ENCODE results near the gene ATP11A.
"Not testable (repeated sequence)": the region's sequence is repeated elsewhere in the genome, so short reads cannot be mapped to it uniquely, and the experiment has no call there.

ATP11A gene

GRCh38 chr13:112874751-112875300 is 185.0 kb downstream of the ATP11A start:
- H3K4me3 Mint-ChIP-seq, result no peak overlapping the region
- H3K27ac Mint-ChIP-seq, result peak overlapping the region; percentile 81
- peaks cover 39% of the 10 kb centered on the region for H3K4me1 Mint-ChIP-seq
- H3K9me3 Mint-ChIP-seq, result peaks cover 4% of the 10 kb centered on the region
- no peak for ATAC-seq
- H3K27me3 Mint-ChIP-seq, result no peaks in the 10 kb centered on the region
- peaks cover 32% of the 10 kb centered on the region for H3K36me3 Mint-ChIP-seq

- no peak overlapping the region for H3K4me3 Mint-ChIP-seq
These were observed 185.8 kb downstream of the ATP11A start for GRCh38 chr13:112875627-112876026.

GRCh38 chr13:112876305-112877000 is 186.6 kb downstream of the ATP11A start:
- Mint-ChIP-seq H3K36me3 (peaks cover 46% of the 10 kb centered on the region), H3K27me3 (no peaks in the 10 kb centered on the region), H3K9me3 (peaks cover 4% of the 10 kb centered on the region), H3K27ac (no peak overlapping the region), H3K4me3 (no peak overlapping the region), H3K4me1 (peaks cover 33% of the 10 kb centered on the region)
- ATAC-seq, result no peak

More at GRCh38 chr13:112875627-112876026, 185.8 kb downstream of the ATP11A start:
- H3K9me3 Mint-ChIP-seq, result peaks cover 4% of the 10 kb centered on the region
- H3K36me3 Mint-ChIP-seq, result peaks cover 39% of the 10 kb centered on the region
- H3K27ac Mint-ChIP-seq, result no peak overlapping the region
- no peaks in the 10 kb centered on the region for H3K27me3 Mint-ChIP-seq
- no peak for ATAC-seq
- H3K4me1 Mint-ChIP-seq, result peaks cover 39% of the 10 kb centered on the region

- no peak for ATAC-seq
- Mint-ChIP-seq H3K36me3 (peaks cover 47% of the 10 kb centered on the region), H3K4me3 (no peak overlapping the region), H3K27me3 (no peaks in the 10 kb centered on the region), H3K9me3 (peaks cover 4% of the 10 kb centered on the region), H3K27ac (no peak overlapping the region), H3K4me1 (peaks cover 33% of the 10 kb centered on the region)
These were observed 187.2 kb downstream of the ATP11A start for GRCh38 chr13:112877066-112877465.

- Mint-ChIP-seq H3K9me3 (peaks cover 4% of the 10 kb centered on the region), H3K27ac (no peak overlapping the region), H3K36me3 (peaks cover 51% of the 10 kb centered on the region), H3K4me3 (no peak overlapping the region), H3K4me1 (peaks cover 31% of the 10 kb centered on the region), H3K27me3 (no peaks in the 10 kb centered on the region)
- ATAC-seq, result no peak
These were observed 187.7 kb downstream of the ATP11A start for GRCh38 chr13:112877539-112877938.

GRCh38 chr13:112877976-112878955 is 188.4 kb downstream of the ATP11A start:
- no peak for ATAC-seq
- peaks cover 24% of the 10 kb centered on the region for H3K4me1 Mint-ChIP-seq
- no peaks in the 10 kb centered on the region for H3K9me3 Mint-ChIP-seq
- H3K27me3 Mint-ChIP-seq, result no peaks in the 10 kb centered on the region
- no peak overlapping the region for H3K27ac Mint-ChIP-seq
- peaks cover 59% of the 10 kb centered on the region for H3K36me3 Mint-ChIP-seq
- no peak overlapping the region for H3K4me3 Mint-ChIP-seq

GRCh38 chr13:112879283-112879833 is 189.5 kb downstream of the ATP11A start:
- peaks cover 13% of the 10 kb centered on the region for H3K4me1 Mint-ChIP-seq
- no peak for ATAC-seq
- H3K27me3 Mint-ChIP-seq, result no peaks in the 10 kb centered on the region
- no peak overlapping the region for H3K27ac Mint-ChIP-seq
- no peak overlapping the region for H3K4me3 Mint-ChIP-seq
- no peaks in the 10 kb centered on the region for H3K9me3 Mint-ChIP-seq
- peaks cover 59% of the 10 kb centered on the region for H3K36me3 Mint-ChIP-seq

GRCh38 chr13:112880221-112880641 is 190.4 kb downstream of the ATP11A start:
- Mint-ChIP-seq H3K27ac (no peak overlapping the region), H3K27me3 (no peaks in the 10 kb centered on the region), H3K9me3 (no peaks in the 10 kb centered on the region), H3K36me3 (peaks cover 56% of the 10 kb centered on the region), H3K4me1 (peaks cover 4% of the 10 kb centered on the region), H3K4me3 (no peak overlapping the region)
- no peak for ATAC-seq

- Mint-ChIP-seq H3K27me3 (no peaks in the 10 kb centered on the region), H3K4me3 (no peak overlapping the region), H3K9me3 (no peaks in the 10 kb centered on the region), H3K27ac (no peak overlapping the region), H3K36me3 (peaks cover 51% of the 10 kb centered on the region), H3K4me1 (no peaks in the 10 kb centered on the region)
- no peak for ATAC-seq
These were observed 191.2 kb downstream of the ATP11A start for GRCh38 chr13:112880976-112881540.

GRCh38 chr13:112881656-112882554 is 192.1 kb downstream of the ATP11A start:
- ATAC-seq, result no peak
- H3K36me3 Mint-ChIP-seq, result peaks cover 45% of the 10 kb centered on the region
- H3K4me1 Mint-ChIP-seq, result no peaks in the 10 kb centered on the region
- H3K27ac Mint-ChIP-seq, result no peak overlapping the region
- no peaks in the 10 kb centered on the region for H3K9me3 Mint-ChIP-seq
- H3K27me3 Mint-ChIP-seq, result no peaks in the 10 kb centered on the region
- H3K4me3 Mint-ChIP-seq, result no peak overlapping the region

GRCh38 chr13:112882555-112883024 is 192.8 kb downstream of the ATP11A start:
- Mint-ChIP-seq H3K4me1 (peaks cover 4% of the 10 kb centered on the region), H3K4me3 (no peak overlapping the region), H3K36me3 (peaks cover 45% of the 10 kb centered on the region), H3K9me3 (no peaks in the 10 kb centered on the region), H3K27ac (no peak overlapping the region), H3K27me3 (no peaks in the 10 kb centered on the region)
- ATAC-seq, result no peak

- Mint-ChIP-seq H3K27ac (no peak overlapping the region), H3K36me3 (peaks cover 39% of the 10 kb centered on the region), H3K9me3 (no peaks in the 10 kb centered on the region), H3K4me1 (peaks cover 5% of the 10 kb centered on the region), H3K4me3 (no peak overlapping the region), H3K27me3 (no peaks in the 10 kb centered on the region)
- ATAC-seq, result no peak
These were observed 193.6 kb downstream of the ATP11A start for GRCh38 chr13:112883241-112883945.

GRCh38 chr13:112884700-112885099 is 194.9 kb downstream of the ATP11A start:
- H3K4me1 Mint-ChIP-seq, H3K27ac Mint-ChIP-seq, H3K9me3 Mint-ChIP-seq, H3K4me3 Mint-ChIP-seq, ATAC-seq, H3K27me3 Mint-ChIP-seq: not testable (repeated sequence)
- peaks cover 32% of the 10 kb centered on the region for H3K36me3 Mint-ChIP-seq

Measured in stimulated activated memory B cell treated with anti-CD40 and anti-IgM and Interleukin-4, amounts not matched to agents 10 μg/mL and 1 μg/mL and 100 μg/mL, for 72 hours (primary cell).